HepG2 (cell line): ENCODE measurements around the gene MIDN. TPM values are rescaled to one million over a fixed set of nuclear protein-coding genes. Genes with fewer than 3 reads are reported as not detected.
A peak's percentile ranks its signal among the peaks of the same experiment; 100 is the strongest.

Source experiments
- AHR ChIP-seq: IDR thresholded peaks from 2 replicates; pipeline ENCODE4 v1.6.1; 2018; ENCODE audit warnings: missing genetic modification reagents, missing compliant biosample characterization
- EED ChIP-seq: sonication (generic); formaldehyde crosslinking; IDR thresholded peaks from 2 replicates; pipeline ENCODE4 v1.5.0; 2020; ENCODE audit warnings: mild to moderate bottlenecking, missing genetic modification reagents
- EP300 ChIP-seq, 3 experiments: sonication (generic) in 1 of 3; formaldehyde crosslinking in 1 of 3; IDR thresholded peaks; 2 replicates each; pipeline versions ENCODE4 v1.5.1 to v1.6.1; 2011 to 2020; ENCODE audit warnings: low read depth in 2 of 3, low read length in 2 of 3, borderline replicate concordance in 1 of 3, improper control_type of control experiment in 1 of 3, mild to moderate bottlenecking in 1 of 3, missing genetic modification reagents in 1 of 3, moderate library complexity in 1 of 3
- GABPA ChIP-seq, 2 experiments: IDR thresholded peaks; 2 replicates each; pipeline ENCODE4 v1.6.1; 2011 to 2016; ENCODE audit warnings: low read depth in 2 of 2, low read length in 1 of 2, missing biosample characterization in 1 of 2, missing genetic modification characterization in 1 of 2
- GTF2F1 ChIP-seq: fragments of 150-350 bp; IDR thresholded peaks from 2 replicates; pipeline ENCODE4 v1.6.1; 2014; ENCODE audit warnings: low read length
- HMG20B ChIP-seq: conservative IDR thresholded peaks from 2 replicates; pipeline ENCODE4 v1.6.1; 2016; ENCODE audit warnings: missing genetic modification reagents, missing compliant biosample characterization
- JUN ChIP-seq: sonication (generic); formaldehyde crosslinking; IDR thresholded peaks from 2 replicates; pipeline ENCODE4 v1.4.0; 2020; ENCODE audit warnings: mild to moderate bottlenecking, missing genetic modification reagents
- MAFF ChIP-seq: IDR thresholded peaks from 2 replicates; pipeline ENCODE4 v1.6.1; 2011; ENCODE audit warnings: low read depth, low read length, improper control_type of control experiment
- NAIF1 ChIP-seq: sonication (generic); formaldehyde crosslinking; IDR thresholded peaks from 2 replicates; pipeline ENCODE4 v1.5.0; 2020; ENCODE audit warnings: mild to moderate bottlenecking, missing genetic modification reagents, borderline replicate concordance
- NCOA5 ChIP-seq: sonication (generic); formaldehyde crosslinking; IDR thresholded peaks from 2 replicates; pipeline ENCODE4 v1.4.0; 2020; ENCODE audit warnings: missing genetic modification reagents
- PHF5A ChIP-seq: IDR thresholded peaks from one replicate; pipeline ENCODE4 v1.6.1; 2018; ENCODE audit warnings: low read depth, missing genetic modification reagents; ENCODE audit not compliant: unreplicated experiment
- RBM22 ChIP-seq: fragments of 200-400 bp; formaldehyde crosslinking; optimal IDR thresholded peaks from 2 replicates; pipeline ENCODE3; 2017; ENCODE audit warnings: mild to moderate bottlenecking, low read length, moderate library complexity
- SP5 ChIP-seq: IDR thresholded peaks from 2 replicates; pipeline ENCODE4 v1.6.1; 2016; ENCODE audit warnings: low read depth, borderline replicate concordance
- WIZ ChIP-seq: sonication (generic); formaldehyde crosslinking; IDR thresholded peaks from 2 replicates; pipeline ENCODE4 v1.5.1; 2020; ENCODE audit warnings: mild to moderate bottlenecking, missing genetic modification reagents
- ZC3H4 ChIP-seq: sonication (generic); formaldehyde crosslinking; IDR thresholded peaks from 2 replicates; pipeline ENCODE4 v1.4.0; 2020; ENCODE audit warnings: missing genetic modification reagents, borderline replicate concordance
- ZMYM2 ChIP-seq: sonication (generic); formaldehyde crosslinking; IDR thresholded peaks from 2 replicates; pipeline ENCODE4 v1.8.0; 2022; ENCODE audit warnings: mild to moderate bottlenecking, missing genetic modification reagents
- ZMYM4 ChIP-seq: sonication (generic); formaldehyde crosslinking; IDR thresholded peaks from 2 replicates; pipeline ENCODE4 v1.8.1; 2023; ENCODE audit warnings: mild to moderate bottlenecking, missing genetic modification reagents
- ZNF460 ChIP-seq: sonication (generic); formaldehyde crosslinking; IDR thresholded peaks from 2 replicates; pipeline ENCODE4 v1.5.1; 2020; ENCODE audit warnings: missing genetic modification reagents, mild to moderate bottlenecking, borderline replicate concordance
- polyA plus RNA-seq, 8 experiments: library from polyadenylated mRNA; depleted of rRNA in 3 of 8; stranded (reverse) in 7 of 8; unstranded in 1 of 8; fragments of >200 nt; fragmentation: Illumina TruSeq in 4 of 8; extraction: Trizol in 4 of 8; gene quantifications; 2 replicates each; pipeline versions ENCODE4 v1.2.1 to v1.2.3, GENCODE V29; 2011 to 2016; ENCODE audit warnings: low read depth in 4 of 8, missing spikeins in 1 of 8, mixed read lengths in 1 of 8; ENCODE audit not compliant: insufficient read depth in 1 of 8
- total RNA-seq, 5 experiments: library from RNA; depleted of rRNA; stranded (reverse); fragments of >200 nt; fragmentation: Illumina TruSeq; extraction: Trizol; gene quantifications; 2 replicates each; pipeline ENCODE4 v1.2.3, GENCODE V29; 2016; ENCODE audit warnings: low read depth in 1 of 5
- TF ChIP-seq, protein P1 (sequence below): sonication (generic); formaldehyde crosslinking; IDR thresholded peaks from 2 replicates; pipeline ENCODE4 v1.4.0; 2020; ENCODE audit warnings: mild to moderate bottlenecking, missing genetic modification reagents, borderline replicate concordance
- TF ChIP-seq, protein P2 (sequence below): sonication (generic); formaldehyde crosslinking; IDR thresholded peaks from 2 replicates; pipeline ENCODE4 v1.8.0; 2022; ENCODE audit warnings: mild to moderate bottlenecking, missing genetic modification reagents, borderline replicate concordance
- TF ChIP-seq, protein P3 (sequence below): sonication (generic); formaldehyde crosslinking; IDR thresholded peaks from 2 replicates; pipeline ENCODE4 v1.8.0; 2022; ENCODE audit warnings: mild to moderate bottlenecking, missing genetic modification reagents
- TF ChIP-seq, protein P4 (sequence below): IDR thresholded peaks from 2 replicates; pipeline ENCODE4 v1.6.1; 2016; ENCODE audit warnings: missing compliant biosample characterization, missing genetic modification reagents, borderline replicate concordance
- TF ChIP-seq, protein P5 (sequence below): sonication (generic); formaldehyde crosslinking; IDR thresholded peaks from 2 replicates; pipeline ENCODE4 v1.4.0; 2020; ENCODE audit warnings: mild to moderate bottlenecking, low read depth, missing genetic modification reagents

MIDN gene
- total and polyA plus RNA-seq, 2 of the 13 experiments (the other 11 are each of a cell fraction or from before 2014, with no cell fraction given): 8.4 to 18.0 TPM

DNA sequence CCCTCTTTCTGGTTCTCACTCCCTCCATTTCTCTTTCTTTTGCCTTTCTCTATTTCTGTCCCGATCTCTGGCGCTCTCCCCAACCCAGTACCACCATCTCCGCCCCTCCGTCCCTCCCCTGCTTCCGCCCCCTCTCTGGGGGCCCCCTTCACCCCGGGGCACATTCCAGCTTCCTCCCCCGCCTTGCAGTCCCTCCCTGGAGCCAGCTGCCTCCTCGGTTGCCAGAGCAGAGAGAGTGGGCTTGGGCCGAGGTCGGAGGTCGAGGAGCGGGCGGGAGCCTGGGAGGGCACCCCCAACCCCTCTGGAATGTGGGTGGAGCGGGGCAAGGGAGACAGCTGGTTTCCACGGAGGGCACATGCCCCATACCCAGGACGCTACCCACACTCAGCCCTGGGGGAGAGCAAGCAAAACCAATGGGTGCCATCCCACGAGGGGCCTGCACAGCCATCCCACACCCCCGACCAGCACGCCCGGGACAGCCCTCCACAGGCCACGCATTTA lies 14.3 kb downstream of the MIDN start (continued):
- TF ChIP-seq RBM22 (no peak), SP5 (CRISPR knock-in tag) (peak; percentile 72; the same call in 1 of the 2 replicates), MAFF (no peak), GABPA (IDR thresholded peaks at IDR 0.05; ENCODE audit: low read depth, low read length) (no peak), GABPA (CRISPR knock-in tag; IDR thresholded peaks at IDR 0.05; ENCODE audit: low read depth) (peak; percentile 33; the same call in 1 of the 2 replicates), JUN (CRISPR knock-in tag) (no peak), NAIF1 (CRISPR knock-in tag) (no peak), WIZ (CRISPR knock-in tag) (no peak), NCOA5 (CRISPR knock-in tag) (no peak), ZNF460 (CRISPR knock-in tag) (no peak), AHR (CRISPR knock-in tag) (no peak), ZMYM2 (CRISPR knock-in tag) (no peak), ZMYM4 (CRISPR knock-in tag) (no peak), EP300 (IDR thresholded peaks at IDR 0.05; ENCODE audit: low read depth in 2 of 2, low read length in 2 of 2) (peak in 1 of 2 experiments; percentile 31; a peak in 1 of 4 replicates), EP300 (CRISPR knock-in tag; IDR thresholded peaks at IDR 0.05; ENCODE audit: borderline replicate concordance) (no peak; the same call in 1 of the 2 replicates), PHF5A (CRISPR knock-in tag) (no peak), GTF2F1 (no peak), HMG20B (CRISPR knock-in tag) (0 out of 2 replicates have a peak, but pooled peaks have one; percentile 29), ZC3H4 (CRISPR knock-in tag) (no peak), EED (CRISPR knock-in tag) (no peak)
- TF ChIP-seq, protein P1, sequence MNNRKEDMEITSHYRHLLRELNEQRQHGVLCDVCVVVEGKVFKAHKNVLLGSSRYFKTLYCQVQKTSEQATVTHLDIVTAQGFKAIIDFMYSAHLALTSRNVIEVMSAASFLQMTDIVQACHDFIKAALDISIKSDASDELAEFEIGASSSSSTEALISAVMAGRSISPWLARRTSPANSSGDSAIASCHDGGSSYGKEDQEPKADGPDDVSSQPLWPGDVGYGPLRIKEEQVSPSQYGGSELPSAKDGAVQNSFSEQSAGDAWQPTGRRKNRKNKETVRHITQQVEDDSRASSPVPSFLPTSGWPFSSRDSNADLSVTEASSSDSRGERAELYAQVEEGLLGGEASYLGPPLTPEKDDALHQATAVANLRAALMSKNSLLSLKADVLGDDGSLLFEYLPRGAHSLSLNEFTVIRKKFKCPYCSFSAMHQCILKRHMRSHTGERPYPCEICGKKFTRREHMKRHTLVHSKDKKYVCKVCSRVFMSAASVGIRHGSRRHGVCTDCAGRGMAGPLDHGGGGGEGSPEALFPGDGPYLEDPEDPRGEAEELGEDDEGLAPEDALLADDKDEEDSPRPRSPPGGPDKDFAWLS: no peak
- TF ChIP-seq, protein P2, sequence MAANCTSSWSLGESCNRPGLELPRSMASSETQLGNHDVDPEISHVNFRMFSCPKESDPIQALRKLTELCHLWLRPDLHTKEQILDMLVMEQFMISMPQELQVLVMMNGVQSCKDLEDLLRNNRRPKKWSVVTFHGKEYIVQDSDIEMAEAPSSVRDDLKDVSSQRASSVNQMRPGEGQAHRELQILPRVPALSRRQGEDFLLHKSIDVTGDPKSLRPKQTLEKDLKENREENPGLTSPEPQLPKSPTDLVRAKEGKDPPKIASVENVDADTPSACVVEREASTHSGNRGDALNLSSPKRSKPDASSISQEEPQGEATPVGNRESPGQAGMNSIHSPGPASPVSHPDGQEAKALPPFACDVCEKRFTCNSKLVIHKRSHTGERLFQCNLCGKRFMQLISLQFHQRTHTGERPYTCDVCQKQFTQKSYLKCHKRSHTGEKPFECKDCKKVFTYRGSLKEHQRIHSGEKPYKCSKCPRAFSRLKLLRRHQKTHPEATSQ (CRISPR knock-in tag): no peak
- TF ChIP-seq, protein P3, sequence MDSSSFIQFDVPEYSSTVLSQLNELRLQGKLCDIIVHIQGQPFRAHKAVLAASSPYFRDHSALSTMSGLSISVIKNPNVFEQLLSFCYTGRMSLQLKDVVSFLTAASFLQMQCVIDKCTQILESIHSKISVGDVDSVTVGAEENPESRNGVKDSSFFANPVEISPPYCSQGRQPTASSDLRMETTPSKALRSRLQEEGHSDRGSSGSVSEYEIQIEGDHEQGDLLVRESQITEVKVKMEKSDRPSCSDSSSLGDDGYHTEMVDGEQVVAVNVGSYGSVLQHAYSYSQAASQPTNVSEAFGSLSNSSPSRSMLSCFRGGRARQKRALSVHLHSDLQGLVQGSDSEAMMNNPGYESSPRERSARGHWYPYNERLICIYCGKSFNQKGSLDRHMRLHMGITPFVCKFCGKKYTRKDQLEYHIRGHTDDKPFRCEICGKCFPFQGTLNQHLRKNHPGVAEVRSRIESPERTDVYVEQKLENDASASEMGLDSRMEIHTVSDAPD (CRISPR knock-in tag): no peak
- TF ChIP-seq, protein P4, sequence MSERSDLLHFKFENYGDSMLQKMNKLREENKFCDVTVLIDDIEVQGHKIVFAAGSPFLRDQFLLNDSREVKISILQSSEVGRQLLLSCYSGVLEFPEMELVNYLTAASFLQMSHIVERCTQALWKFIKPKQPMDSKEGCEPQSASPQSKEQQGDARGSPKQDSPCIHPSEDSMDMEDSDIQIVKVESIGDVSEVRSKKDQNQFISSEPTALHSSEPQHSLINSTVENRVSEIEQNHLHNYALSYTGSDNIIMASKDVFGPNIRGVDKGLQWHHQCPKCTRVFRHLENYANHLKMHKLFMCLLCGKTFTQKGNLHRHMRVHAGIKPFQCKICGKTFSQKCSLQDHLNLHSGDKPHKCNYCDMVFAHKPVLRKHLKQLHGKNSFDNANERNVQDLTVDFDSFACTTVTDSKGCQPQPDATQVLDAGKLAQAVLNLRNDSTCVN (CRISPR knock-in tag): no peak
- TF ChIP-seq, protein P5, sequence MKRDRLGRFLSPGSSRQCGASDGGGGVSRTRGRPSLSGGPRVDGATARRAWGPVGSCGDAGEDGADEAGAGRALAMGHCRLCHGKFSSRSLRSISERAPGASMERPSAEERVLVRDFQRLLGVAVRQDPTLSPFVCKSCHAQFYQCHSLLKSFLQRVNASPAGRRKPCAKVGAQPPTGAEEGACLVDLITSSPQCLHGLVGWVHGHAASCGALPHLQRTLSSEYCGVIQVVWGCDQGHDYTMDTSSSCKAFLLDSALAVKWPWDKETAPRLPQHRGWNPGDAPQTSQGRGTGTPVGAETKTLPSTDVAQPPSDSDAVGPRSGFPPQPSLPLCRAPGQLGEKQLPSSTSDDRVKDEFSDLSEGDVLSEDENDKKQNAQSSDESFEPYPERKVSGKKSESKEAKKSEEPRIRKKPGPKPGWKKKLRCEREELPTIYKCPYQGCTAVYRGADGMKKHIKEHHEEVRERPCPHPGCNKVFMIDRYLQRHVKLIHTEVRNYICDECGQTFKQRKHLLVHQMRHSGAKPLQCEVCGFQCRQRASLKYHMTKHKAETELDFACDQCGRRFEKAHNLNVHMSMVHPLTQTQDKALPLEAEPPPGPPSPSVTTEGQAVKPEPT: no peak
